HG03039 (cell line): Measurements from ENCODE around the gene HEXD.
"Not testable (repeated sequence)": the region's sequence is repeated elsewhere in the genome, so short reads cannot be mapped to it uniquely, and the experiment has no call there.

Experiments
- ATAC-seq: cut with Tn5 transposase; IDR thresholded peaks from one replicate; pipeline ENCODE4 v1.9.1; 2021; ENCODE audit warnings: mild to moderate bottlenecking, moderate library complexity; ENCODE audit not compliant: unreplicated experiment

Gene HEXD

DNA sequence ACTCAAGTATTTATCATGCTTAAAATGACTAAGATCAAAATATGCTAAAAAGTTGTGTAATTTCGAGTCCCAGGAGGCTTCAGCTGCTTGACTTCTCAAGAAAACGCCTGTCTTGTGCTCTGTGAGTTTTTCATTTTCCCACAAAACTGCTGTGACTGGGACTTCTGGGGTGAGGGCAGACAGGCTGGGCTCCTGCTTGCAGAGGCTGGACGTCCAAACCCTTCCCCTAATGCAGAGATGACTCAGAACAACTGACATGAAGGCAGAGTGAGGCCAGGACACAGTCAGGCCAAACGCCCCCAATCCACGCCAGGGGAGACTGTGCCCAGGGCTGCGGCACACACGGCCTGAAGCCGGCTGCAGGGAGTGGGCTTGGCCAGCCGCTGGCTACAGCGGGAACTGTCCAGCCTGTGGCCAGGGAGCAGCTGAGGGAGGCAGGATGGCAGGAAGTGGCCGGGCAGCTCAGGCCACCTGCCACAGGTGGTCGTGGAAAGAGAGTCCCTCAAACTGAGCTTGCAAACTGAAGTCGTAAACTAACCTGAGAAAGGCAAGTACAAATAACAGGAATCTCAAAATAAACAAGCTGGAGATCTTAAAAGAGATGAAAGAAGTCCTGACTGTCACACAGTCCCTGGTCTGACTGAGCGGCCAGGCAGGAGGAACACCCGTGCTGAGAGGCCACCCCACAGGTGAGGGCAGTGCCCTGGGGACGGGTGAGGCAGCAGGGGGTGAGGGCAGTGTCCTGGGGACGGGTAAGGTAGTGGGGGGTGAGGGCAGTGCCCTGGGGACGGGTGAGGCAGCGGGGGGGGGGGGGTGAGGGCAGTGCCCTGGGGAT, 21.3 kb upstream of the HEXD start:
- ATAC-seq, result no peak

DNA sequence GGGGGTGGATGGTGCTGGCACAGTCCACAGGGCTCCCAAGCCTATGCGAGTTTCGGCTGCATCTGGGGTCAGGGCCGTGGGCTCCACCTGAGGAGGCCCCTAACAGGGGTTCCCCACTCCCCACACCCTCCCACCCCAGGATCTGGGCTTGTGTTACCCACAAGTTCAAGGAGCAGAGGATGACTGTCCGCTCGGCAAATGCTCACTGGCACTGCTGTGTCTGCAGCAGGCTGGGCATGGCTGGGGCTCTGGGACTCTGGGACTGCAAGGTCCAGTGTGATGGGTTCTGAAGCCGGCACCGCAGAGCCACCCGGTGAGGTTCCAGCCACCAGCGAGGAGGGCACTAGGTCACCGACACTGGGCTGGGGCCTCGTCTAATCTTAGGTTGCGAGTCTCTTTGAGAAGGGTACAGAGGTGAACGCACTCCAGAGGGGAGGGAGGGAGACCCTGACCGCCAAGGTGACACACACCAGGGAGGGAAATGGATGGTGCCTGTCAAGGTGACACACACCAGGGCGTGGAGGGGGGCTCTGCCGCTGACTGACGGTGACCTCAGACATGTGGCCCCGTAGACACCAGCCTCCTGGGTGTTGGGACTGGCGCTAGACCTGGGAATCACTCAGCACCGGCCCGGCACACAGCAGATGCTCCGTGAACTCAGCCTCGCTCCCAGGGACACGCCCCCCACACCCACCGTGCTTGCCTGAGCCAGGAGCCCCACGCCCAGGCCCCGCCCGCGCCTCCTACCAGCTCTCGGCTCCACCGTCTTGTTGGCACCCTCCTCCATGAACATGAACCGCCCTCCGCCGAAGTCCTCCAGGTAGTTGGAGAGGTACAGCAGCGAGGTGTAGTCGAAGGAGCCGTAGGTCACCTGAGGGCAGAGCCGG, 20.5 kb upstream of the HEXD start:
- ATAC-seq, result no peak

DNA sequence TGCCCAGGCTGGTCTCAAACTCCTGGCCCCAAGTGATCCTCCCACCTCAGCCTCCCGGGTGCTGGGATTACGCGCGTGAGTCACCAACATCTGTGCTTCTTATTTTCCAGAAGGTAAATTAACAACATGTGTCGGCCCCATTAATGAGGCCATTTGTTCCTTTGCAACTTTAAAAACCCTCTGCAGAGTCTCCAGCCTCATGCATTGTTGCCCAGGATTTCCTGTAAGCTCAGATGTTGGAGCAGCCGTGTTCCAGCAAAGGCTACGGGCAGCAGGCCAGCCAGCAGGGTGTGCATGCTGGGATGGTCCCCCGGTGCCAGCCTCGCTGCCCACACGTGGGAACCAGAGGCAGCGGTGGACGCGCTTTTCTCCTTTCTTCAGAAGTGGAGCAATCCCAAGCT, 19.1 kb upstream of the HEXD start:
- no peak for ATAC-seq

DNA sequence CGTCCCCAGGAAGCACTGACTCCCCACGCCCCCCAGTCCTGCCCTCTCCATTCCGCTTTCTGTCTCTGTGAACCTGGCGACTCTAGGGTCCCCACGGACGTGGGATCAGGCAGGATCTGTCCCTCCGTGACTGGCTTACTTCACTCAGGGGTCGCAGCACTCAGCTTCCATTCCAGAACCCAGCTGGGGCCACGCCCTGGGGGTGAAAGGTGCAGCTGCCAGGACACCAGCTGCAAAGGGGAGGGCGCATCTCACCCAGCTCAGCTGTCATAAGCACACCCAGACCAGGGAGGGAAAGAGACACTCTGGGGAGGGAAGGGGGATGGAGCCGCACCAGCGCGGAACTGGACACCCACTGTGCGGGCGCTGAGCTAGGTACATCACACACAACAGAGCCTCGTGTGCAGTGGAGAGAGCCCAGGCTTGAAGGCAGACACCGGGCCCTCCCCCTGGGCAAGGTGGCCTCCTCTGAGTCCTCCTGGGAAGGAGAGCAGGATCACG, 18.5 kb upstream of the HEXD start:
- ATAC-seq, result no peak

DNA sequence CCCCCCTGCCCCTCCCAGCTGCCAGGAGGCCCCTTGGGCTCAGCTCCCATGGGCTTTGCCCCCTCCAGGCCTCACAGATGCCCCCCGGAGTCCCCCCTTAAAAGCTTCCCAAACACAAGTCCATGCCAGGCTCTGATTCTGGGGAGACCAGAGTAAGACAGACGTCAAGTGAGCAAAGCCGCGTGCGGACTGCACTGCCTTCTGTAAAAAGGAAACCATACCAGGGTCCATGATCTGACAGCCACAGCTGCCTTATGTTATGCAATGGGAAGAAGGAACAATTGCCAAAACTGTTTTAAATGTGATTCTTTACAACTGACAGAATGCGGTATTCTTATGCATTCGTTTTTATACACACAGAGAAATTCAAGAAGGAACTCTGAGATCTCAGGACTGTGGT, 17.9 kb upstream of the HEXD start:
- no peak for ATAC-seq

DNA sequence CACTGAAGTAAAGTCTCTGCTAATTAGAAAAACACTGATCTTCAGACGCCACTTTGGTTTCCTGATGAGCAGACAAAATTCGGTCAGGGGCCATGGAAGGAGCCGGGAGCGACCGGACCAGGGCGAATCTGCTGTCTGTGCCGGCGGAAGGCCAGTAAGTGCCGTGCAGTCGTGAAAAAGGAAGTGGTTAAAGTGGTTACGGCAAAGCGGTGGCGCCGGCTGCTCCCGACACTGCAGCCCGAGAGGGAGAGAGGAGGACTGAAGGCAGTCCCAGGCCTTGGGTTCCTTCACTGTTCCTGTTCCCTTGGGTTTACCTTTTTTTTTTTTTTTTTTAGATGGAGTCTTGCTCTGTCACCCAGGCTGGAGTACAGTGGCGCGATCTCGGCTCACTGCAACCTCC, 17.3 kb upstream of the HEXD start:
- no peak for ATAC-seq

DNA sequence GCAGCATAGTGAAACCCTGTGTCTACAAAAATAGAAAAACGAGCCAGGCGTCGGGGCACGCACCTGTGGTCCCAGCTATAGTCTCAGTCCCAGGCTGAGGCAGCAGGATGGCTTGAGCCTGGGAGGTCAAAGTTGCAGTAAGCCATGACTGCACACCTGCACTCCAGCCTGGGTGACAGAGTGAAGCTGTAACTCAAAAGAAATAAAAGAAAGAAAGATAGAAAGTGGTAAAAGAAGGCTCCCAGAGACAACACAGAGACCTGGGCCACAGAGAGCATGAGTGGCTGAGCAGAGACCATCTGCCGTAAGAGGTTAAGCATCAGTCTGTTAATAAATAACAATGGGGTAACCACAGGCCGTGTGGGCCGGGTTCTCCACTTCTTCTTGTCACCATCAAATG, 15.3 kb upstream of the HEXD start:
- no peak for ATAC-seq

DNA sequence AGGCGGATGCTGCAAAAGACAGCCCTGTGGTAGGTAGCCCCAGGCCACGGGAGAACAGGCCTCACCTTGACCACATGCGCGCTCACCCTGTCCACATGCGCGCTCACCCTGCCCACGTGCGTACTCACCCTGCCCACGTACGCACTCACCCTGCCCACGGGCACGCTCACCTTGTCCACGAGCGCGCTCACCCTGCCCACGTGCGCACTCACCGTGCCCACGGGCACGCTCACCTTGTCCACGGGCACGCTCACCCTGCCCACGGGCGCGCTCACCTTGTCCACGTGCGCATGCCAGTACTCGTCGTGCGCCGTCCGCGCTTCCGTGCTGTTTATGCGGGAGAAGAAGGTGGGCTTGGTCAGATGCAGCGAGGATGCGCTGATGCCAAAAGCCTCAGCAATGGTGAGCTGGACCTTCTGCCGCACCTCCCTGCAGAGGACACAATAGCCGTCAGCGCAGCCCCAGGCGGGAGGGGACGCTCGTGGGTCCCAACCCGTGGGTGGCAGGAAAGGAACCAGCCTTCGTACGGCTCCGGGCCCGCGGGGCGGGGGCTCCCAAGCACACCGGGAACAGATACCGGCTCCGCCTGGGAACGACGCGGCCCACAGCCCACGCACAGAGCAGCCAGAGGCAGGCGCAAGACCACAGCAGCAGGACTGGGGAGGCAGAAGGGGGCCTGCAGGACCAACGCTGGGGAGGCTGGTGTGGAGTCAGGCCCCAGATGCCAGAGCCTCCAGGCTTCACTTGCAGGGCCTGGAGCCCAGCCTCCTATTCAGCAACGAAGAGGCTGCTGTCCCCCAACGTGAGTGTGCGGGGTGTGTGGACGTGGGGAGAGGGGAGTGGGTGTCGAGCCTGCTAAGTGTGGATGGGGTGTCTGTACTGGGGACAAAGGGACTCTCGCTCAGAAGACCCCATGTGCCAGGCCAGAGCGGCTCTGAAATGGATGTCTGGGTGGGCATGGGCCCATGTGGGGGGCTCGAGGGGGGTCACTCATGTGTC, 14.2 kb upstream of the HEXD start:
- no peak for ATAC-seq

DNA sequence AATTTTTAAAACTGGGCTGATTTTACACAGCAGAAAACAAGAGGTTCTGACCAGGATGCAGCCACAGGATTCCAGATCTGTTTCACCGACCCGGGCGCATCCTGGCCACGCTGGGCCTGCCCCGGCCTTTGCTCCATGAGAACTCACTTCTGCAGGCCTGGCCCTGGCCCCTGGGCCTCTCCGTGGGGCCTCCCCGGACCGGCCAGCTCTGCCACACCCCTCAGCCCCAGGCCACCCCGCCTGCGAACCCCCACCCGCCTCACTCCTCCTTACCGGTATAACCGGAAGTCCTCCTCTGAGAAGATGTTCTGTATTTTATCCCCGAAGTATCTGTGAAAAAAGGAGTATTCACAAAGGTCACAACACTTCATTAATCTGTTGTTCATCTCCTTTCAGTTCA, 13.1 kb upstream of the HEXD start:
- no peak for ATAC-seq

DNA sequence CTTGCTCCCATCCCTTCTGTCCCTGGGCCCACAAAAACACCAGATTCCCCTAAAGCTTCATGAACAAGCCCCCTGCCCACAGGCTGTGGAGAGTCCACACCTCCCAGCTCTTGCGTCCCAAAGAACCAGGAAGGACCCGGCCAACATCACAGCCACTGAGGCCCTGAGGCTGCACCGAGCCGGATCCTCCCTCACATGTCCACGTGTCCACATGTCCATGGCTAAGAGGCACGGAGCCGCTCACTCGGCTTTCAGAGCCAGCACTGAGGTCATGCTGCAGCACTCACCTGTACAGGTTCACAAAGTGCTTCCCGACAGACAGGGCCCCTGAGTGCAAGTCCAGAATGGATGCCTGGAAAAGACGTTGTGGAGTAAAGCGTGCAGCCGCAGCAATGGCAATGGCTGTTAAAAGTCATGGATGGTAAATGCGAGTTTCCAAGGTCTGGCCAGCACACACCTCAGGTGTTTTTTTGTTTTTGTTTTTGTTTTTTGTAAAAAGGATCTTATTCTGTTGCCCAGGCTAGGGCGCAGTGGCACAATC, 11.9 kb upstream of the HEXD start:
- ATAC-seq, result no peak

DNA sequence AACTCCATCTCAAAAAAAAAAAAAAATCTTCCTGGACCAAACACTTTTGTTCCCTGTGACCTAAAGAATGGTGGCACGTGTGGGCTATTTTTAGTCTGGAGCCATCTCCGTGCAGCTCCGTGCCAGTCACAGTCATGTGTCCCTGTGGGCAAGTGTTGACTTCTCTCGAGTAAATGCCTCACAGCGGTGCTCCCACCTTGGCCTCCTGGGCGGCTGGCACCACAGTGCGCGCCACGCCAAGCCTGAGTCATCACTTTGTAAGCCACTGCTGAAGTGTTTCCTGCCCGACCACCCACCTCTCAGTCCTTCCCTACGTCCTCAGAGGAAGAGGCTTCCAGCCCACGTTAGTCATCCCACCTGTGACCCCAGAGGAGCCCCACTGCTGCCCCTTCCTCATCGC, 10.9 kb upstream of the HEXD start:
- no peak for ATAC-seq

DNA sequence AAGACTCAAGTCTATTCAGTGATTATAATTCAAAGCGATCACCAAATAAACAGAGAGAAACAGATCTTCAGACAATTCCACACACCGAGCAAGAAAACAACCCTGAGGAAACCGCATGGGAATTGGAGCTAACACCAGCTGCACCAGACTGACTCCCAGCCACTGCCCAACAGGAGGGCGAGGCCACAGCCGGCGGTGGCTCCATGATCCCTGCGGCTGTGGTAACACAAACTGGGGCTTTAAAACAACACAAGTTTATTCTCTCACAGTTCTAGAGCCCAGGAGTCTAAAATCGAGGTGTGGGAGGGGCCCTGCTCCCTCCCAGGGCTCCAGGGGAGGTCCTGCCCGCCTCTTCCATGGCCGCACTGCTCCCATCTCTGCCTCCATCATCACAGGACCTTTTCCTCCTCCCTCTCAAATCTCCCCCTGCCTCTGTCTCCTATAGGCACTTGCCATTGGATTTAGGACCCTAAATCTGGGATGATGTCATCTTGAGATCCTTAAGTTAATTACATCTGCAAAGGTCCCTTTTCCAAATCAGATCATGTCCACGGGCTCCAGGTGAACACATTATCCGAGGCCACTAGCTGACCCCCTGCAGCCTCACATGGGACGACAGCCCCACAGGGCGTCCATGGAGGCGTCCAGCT, 9.7 kb upstream of the HEXD start:
- ATAC-seq, result no peak

DNA sequence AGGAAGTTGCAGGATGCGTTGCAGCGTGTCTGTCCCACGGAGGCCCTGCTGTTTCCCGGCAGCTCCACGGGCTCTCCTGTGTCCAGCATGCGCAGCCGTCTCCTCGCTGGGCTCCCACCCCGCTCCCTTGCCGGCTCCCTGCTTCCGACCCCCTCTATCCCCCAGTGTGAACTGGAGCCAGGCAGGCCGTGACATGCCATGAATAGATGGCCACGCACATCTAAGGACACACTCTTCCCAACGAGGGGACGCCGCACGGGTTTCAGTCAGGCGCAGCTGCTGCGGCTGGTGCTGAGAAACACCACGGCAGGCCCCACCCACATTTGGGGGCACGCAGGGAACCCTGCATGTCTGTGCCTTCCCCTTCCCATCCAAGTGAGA, 9.2 kb upstream of the HEXD start:
- ATAC-seq, result no peak

DNA sequence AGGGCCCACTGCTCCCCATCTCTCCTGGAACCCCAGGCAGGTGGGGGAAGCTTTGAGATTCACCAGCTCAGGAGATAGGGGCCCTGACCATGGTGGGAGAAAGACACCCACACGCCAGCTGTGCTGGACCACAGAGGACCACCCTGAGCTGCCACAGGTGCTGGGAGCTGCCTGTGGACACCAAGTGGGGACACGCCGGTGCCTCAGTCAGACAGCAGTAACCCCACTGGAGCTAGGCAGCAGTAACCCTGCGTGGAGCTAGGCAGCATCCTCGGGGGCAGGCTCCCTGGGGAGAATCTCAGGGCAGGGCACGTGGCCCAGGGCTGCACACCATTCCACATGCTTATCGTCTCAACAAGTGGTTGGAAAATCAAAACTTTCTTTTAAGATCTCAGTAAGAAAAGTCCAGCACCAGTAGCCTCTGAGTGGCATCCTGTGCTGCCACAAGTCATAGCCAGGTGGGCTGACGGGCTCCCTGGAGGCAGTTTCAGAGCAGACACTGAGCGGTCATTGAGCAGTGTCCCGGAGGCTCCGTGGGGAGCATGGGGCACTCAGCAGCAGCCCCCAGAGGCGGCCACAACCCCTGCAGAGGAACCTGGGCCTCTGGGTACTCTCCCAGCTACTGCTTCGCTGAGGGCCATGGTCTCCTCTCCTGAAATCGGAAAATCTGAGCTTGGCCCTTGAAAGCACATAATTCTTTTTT, 8.0 kb upstream of the HEXD start:
- no peak for ATAC-seq

DNA sequence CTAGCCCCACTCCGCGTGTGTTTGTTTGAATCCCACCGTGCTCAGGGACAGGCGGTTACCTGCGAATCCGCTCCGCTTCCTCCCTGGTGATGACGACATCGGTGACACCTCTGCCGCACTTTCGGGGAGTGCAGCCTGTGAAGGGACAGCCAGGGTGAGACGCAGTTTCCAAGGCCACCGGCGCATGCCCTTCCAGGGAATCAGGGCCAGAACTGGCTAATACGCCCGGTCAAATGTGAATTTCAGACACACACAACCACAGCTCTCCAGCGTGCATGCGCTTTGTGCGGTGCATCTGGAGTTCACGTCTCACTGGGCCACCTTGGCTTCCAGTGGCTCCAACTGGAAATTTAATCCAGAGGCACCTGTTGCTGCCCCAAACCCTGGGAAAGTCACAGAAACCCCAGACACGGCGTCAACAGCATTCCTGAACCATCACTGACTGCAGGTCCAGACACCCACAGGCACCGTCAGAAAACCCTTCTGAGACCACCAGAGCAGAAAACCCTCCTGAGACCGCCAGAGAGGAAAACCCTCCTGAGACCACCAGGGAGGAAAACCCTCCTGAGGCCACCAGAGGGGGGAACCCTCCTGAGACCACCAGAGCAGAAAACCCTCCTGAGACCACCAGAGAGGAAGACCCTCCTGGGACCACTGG, 6.6 kb upstream of the HEXD start:
- ATAC-seq, result no peak

DNA sequence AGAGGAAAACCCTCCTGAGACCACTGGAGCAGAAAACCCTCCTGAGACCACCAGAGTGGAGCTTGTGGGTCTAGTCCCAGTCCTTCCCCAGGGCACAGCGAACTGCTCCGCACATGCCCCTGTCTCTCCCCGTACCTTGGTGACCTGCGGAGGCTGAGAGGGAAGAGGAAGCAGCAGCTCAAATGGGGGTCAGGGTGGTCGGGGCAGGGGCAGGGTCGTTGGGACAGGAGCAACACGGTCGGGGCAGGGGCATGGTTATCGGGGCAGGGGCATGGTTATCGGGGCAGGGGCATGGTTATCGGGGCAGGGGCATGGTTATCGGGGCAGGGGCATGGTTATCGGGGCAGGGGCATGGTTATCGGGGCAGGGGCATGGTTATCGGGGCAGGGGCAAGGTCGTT, 6.1 kb upstream of the HEXD start:
- ATAC-seq, result not testable (repeated sequence)

DNA sequence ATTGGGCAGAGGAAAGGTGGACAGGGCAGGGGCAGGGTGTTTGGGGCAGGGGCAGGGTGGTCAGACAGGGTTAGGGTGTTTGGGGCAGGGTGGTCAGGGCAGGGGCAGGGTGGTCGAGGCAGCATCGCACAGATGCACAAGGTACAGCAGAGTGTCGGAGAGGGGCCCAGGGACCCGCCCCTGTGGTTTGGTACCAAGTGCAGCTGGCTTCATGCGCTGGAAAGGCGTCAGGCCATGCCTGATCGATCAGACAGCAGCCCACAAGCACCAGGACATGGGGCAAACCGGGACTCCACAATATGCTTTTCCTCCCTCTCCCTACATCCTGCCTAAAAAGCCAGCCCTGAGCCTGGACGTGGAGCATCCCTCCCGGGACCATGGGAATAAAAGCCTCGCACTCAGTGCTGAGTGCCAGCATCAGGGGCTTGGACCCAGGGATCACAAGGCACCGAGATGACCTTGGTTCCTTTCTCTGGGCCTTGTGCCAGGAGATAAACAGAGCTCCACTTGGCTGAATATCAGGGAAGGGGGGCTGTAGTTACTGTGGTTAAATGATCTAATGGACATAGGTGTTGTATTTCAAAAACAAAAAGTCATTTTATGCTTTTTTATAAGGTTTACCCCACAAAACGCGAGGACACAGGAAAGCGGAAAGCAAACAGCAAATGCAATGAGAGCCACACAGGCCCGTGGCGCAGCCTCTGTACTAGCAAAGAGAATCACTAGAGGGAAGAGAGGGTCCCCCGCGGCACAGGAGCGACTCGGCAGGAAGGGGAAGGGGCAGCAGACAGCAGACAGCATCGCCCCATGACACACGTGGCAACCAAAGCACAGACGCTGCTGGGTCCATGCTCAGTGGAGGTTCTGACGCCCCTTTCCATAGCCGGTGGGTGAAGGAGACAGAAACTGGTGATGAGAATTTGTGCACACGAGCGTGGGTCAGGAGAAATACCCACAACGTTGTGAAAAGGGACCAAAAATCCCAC, 5.3 kb upstream of the HEXD start:
- ATAC-seq, result no peak
